IPS-11a (cell line): ENCODE results near the gene CLIP1.
"Not testable (repeated sequence)": the region's sequence is repeated elsewhere in the genome, so short reads cannot be mapped to it uniquely, and the experiment has no call there.

ENCODE experiments used
- H3K4me3 ChIP-seq: one replicate; pipeline ENCODE4 v1.5.1; 2013; ENCODE audit warnings: low read depth, low read length, control low read depth

The CLIP1 gene

DNA sequence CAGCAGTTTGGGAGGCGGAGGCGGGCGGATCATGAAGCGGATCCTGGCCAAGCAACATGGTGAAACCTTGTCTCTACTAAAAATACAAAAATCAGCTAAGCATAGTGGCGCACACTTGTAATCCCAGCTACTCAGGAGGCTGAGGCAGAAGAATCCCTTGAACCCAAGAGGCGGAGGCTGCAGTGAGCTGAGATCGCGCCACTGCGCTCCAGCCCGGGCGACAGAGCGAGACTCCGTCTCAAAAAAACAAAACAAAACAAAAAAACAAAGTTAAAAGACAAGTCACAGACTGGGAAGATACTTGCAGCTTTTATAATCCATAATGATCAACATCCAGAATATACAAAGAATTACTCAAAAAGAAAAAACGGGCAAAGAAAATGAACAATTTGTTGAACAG, 161.7 kb downstream of the CLIP1 start:
- not testable (repeated sequence) for H3K4me3 ChIP-seq

- not testable (repeated sequence) for H3K4me3 ChIP-seq
These were observed 163.5 kb downstream of the CLIP1 start for GRCh38 chr12:122258939-122259338.

- H3K4me3 ChIP-seq: not testable (repeated sequence)
These were observed 164.0 kb downstream of the CLIP1 start for GRCh38 chr12:122258462-122258861.

DNA sequence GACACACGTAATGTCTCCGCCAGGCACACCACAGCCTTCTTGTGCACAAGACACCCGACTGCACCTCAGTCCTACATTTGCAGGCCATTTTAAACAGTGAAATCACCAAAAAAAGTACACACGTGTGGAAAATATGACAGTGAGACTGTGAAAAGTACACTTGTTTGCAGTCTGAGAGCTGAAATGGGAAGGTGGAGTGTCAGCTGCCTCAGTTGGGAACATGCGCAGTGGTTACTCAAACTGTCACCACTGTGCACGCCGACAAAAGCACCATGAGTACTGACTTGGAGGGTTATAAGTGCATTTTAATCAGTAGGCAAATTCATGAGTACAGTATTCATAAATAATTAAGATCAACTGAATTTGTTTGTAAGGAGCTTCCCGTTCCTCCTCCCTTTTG, 171.9 kb downstream of the CLIP1 start:
- H3K4me3 ChIP-seq: no peak overlapping the region

DNA sequence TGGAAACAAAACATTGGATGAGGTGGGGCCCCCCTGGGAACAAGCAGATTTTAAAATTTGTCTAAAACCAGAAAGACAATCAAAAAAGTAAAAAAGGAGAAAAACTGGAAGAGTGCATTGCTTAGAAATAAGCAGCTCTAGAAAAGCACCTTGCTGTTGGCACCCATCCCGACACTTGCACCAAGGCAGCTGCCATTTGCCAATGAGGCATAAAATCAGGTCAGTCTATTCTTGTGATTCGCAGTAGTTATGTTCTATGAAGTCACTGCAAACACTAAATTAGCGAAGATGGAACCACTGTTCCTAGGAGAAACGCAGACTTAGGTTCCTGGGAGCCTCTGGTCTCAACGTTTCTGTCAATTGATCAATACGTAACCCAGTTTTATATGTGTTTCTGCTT, 172.4 kb downstream of the CLIP1 start:
- H3K4me3 ChIP-seq: no peak overlapping the region

GRCh38 chr12:122245553-122245952, 176.9 kb downstream of the CLIP1 start:
- H3K4me3 ChIP-seq: no peak overlapping the region

DNA sequence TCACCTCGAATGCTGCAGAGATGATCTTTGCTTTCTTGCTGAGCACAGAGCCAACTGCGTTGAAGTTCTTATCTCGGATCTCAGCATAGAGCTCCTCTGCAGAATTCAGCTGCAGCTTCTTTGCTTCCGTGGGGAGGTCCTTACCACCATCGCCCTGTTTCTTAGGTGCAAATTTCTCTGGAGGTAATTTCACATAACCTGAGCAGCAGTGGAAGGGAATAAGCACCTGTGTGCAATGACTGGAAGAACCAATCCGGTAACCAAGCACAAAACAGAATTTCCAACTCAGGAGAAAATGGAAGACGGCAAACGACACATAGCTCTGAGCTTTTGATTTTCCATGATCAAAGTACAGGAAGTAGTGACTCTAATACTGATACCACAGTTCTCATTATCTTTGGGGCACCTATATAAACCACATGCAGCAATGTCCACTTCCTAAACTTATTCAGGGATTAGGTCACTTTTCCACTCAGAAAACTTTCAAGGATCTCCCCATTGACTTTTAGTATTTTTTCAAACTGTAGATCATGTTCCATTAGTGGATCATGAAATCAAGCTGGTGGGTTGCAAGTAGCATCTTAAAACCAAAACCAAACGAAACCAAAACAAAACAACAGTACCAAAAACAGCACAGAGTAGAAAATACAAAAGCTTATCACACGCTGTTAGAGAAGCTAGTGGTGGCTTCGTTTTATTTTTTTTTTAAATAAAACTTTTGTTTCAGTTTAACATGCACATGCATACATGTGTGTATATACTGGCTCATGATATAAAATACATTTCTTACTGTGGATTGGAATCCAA, 177.7 kb downstream of the CLIP1 start:
- H3K4me3 ChIP-seq: no peak overlapping the region

- H3K4me3 ChIP-seq: no peak overlapping the region
These were observed 178.5 kb downstream of the CLIP1 start for GRCh38 chr12:122243965-122244364.

DNA sequence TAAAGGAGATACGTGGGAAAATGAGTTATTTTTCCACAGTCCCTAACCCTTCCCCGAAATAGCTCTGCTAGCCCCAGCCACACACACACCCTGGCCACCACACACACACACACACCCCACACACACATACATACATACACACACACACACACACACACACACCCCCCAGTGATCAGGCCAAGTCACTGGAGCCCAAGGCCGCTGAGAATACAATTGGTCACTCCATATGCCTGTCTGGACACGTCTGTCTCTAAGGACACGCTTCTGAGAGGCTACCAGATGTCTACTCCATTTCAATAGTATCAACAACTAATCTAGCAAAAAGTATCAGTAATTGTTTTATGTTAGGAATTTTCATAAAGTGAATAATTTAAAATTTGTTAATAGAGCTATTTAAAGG, 183.6 kb downstream of the CLIP1 start:
- no peak overlapping the region for H3K4me3 ChIP-seq

DNA sequence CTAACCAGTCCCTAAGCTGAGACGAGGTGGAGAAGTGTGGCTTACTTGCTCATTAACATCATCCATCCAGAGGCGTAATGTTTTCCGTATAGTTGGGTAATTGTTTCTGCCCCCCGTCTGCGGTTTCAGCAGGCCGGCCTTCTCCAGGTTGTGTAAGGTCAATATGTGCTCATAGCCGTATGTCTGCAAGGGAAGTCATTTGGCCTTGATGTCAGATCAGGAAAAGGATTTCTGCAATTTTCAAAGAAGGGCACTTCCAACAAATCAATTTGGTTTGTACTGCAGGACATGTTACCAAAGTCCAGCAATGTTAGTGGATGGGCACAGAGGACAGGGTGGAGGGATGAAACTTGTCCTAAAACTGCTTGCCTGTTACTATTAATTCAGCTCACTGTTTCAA, 186.7 kb downstream of the CLIP1 start:
- H3K4me3 ChIP-seq: no peak overlapping the region

GRCh38 chr12:122232691-122233090, 189.8 kb downstream of the CLIP1 start:
- no peak overlapping the region for H3K4me3 ChIP-seq

DNA sequence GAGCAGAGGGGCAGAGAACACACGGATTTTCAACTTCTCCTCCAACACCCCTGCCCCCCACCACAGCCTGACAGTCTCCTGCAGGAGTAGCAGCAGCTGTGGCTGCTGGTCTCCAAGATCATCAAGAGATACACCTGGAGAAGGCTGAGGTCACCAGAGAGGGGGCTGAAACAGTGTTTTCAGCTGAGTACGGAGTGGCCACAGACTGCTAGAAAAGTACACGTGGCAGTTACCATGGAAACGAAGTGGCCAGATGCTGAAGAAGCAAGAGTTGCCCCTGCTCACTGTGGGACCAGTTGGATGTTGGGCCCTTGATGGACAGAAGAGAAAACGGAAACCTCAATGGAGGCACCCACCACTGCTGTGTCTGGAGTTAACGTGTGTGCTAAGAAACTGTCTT, 191.7 kb downstream of the CLIP1 start:
- H3K4me3 ChIP-seq: no peak overlapping the region

DNA sequence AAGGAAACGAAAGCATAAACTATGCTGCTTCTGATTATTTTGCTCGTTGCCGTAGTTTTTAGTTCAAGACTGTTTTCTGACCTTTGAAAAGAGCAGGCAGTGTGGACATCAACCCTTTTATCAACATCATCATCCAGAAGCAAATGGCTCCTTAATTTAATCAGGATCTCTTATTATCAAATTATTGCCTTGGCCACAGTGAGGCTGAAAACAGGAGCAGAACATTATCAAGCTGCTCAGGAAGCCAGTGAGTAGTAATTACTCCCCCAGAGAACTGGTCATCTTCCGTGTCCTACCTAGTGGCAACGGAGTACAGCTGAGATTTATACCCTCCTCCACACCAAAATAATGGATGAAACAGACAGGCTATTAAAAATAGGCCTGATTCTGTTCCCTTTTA, 194.4 kb downstream of the CLIP1 start:
- no peak overlapping the region for H3K4me3 ChIP-seq

- no peak overlapping the region for H3K4me3 ChIP-seq
These were observed 195.1 kb downstream of the CLIP1 start for GRCh38 chr12:122227341-122227740.

DNA sequence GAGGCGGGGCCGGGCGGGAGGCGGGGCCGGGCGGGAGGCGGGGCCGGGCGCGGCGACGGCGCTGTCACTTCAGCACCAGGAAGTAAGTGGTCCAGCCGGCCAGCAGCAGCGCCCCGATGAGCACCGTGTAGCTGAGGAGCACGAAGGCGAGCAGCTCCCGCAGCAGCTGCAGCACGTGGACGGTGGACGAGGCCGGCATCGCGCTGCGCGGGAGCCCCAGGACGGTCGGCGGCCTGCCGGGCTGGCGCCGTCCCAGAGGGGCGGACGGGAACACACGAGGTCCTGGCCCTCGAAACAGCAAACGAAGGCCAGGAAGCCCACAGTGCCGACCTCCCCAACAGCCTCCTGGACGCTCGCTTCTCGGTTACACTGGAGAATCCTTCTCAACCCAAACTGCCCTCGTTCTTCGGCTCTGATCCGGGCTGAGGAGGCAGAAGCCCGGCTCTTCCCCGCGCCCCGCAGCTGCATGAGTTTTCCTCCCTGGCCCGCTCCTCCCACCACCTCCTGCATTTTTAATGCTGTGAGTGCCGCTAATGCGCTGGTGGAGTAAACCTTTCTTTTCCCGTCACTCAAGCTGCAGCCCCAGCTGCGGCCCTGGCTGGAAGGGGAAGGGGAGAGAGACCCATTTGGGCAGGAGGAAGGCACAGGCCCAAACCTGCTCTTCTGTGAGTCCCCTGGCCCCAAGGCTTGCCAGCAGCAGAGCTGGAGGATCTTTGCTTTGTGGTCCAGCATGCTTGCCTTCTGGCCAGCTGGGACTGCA, 195.9 kb downstream of the CLIP1 start:
- H3K4me3 ChIP-seq: no peak overlapping the region

DNA sequence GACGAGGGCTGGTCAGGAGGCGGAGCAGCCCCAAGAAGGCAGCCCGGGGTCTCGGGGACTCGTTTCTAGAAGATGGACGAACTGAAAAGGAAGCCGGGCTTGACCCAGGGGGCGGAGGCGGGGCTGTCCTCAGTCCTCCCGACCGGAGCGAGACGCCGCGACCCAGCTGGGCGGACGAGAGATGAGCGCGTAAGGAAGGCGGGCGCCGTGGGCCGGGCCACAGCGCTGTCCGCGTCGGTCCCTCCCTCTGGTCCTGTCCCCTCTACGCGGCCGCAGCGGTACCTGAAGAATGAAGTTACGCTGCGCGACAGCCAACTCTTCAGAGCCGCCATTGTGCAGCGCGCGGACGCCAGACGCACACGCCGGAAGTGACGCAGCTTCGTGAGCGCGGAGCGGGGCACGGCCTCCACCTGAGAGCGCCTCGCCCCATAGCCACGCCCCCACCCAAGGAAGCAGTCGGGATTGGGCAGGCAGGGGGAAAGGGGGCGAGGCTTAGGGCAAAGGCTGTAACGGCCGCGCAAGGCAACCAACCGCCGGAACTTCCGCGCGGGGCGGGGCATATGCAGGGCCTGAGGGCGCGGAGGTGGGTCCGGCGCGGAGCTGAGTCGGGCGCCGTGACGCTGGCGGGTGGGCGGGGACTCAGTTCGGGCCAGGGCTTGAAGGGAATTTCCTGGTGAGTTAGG, 196.6 kb downstream of the CLIP1 start, which contains the start of gene DIABLO:
Gene DIABLO, minus strand, starts transcription at position 370 of the 683 bp plus-strand sequence. Its CDS starts 38 bp downstream, at position 332.
- H3K4me3 ChIP-seq: peak within 1 kb of the TSS; percentile 63
